Measurements from ENCODE around the gene CERK.

CERK gene

GRCh38 chr22:46676881-46677280, 61.2 kb downstream of the CERK start:
- DNase-seq: no peak

- no peak for DNase-seq
These were observed 61.6 kb downstream of the CERK start for GRCh38 chr22:46676479-46676878.

- no peak for DNase-seq
These were observed 62.1 kb downstream of the CERK start for GRCh38 chr22:46675938-46676337.

- no peak for DNase-seq
These were observed 62.6 kb downstream of the CERK start for GRCh38 chr22:46675479-46675878.

GRCh38 chr22:46674906-46675305, 63.1 kb downstream of the CERK start:
- no peak for DNase-seq

GRCh38 chr22:46674367-46674781, 63.7 kb downstream of the CERK start:
- no peak for DNase-seq

GRCh38 chr22:46673662-46674236, 64.3 kb downstream of the CERK start:
- no peak for DNase-seq

GRCh38 chr22:46673205-46673604, 64.8 kb downstream of the CERK start:
- no peak for DNase-seq

- peak in 1 of 2 experiments; percentile 0 for DNase-seq
These were observed 65.3 kb downstream of the CERK start for GRCh38 chr22:46672731-46673130.

- no peak for DNase-seq
These were observed 66.1 kb downstream of the CERK start for GRCh38 chr22:46671824-46672432.

GRCh38 chr22:46669201-46669600, 68.9 kb downstream of the CERK start:
- DNase-seq: no peak

- no peak for DNase-seq
These were observed 69.9 kb downstream of the CERK start for GRCh38 chr22:46668116-46668515.

GRCh38 chr22:46667245-46667623, 70.8 kb downstream of the CERK start:
- DNase-seq: no peak

- no peak for DNase-seq
These were observed 71.3 kb downstream of the CERK start for GRCh38 chr22:46666577-46667244.

GRCh38 chr22:46665751-46666280, 72.2 kb downstream of the CERK start:
- DNase-seq: no peak

GRCh38 chr22:46665151-46665695, 72.8 kb downstream of the CERK start:
- DNase-seq: no peak

GRCh38 chr22:46664301-46664855, 73.7 kb downstream of the CERK start:
- DNase-seq: no peak

- DNase-seq: no peak
These were observed 74.5 kb downstream of the CERK start for GRCh38 chr22:46663436-46664100.

- no peak for DNase-seq
These were observed 75.1 kb downstream of the CERK start for GRCh38 chr22:46663001-46663400.

- DNase-seq: no peak
These were observed 75.8 kb downstream of the CERK start for GRCh38 chr22:46662226-46662625.

GRCh38 chr22:46661221-46661851, 76.7 kb downstream of the CERK start:
- DNase-seq: no peak

GRCh38 chr22:46660604-46661201, 77.3 kb downstream of the CERK start:
- DNase-seq: no peak

Measured in NCI-H187 (cell line).